Measurements from ENCODE around the gene DEAF1. TPM values are rescaled to one million over a fixed set of nuclear protein-coding genes. Genes with fewer than 3 reads are reported as not detected.
A peak's percentile ranks its signal among the peaks of the same experiment; 100 is the strongest.

DEAF1 gene
- total RNA-seq, 1 donor from 2014 or later, result 23.8 TPM

DNA sequence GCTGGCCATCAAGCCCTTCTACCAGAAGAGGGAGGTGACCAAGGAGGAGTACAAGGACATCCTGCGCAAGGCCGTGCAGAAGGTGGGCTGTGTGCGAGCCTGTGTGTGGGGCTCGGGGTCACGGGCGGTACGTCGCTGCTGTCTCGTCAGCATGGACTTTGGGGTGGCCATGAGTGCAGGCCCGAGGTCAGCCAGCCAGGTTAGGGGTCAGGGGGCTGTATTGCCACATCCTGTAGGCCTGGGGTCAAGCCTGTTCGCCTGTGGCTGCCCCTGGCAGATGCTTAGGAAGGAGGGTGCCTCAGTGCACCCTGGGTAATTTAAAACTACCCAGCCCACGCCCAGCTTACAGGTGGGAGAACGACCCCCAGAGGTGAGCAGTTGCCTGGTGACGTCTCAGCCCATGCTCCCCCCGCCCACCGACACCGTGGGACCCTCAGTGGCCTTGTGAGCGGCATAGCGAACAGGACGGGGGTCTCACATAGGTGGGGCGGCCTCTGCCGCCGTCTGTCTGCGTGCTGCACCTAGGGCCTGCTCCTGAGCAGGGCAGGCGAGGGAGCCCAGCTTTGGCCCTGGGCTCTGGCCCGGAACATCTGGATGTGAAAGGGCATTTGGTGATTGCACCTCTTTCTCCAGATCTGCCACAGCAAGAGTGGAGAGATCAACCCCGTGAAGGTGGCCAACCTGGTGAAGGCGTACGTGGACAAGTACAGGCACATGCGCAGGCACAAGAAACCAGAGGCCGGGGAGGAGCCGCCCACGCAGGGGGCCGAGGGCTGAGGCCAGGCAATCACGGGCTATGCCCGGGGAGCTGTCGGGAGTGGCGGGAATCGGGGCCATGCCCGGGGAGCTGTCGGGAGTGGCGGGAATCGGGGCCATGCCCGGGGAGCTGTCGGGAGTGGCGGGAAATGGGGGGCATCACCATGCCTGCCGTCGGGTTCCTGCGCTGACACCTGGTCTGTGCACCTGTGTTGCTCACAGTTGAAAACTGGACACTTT, 83.7 kb downstream of the DEAF1 start:
- no peak for ATAC-seq

DNA sequence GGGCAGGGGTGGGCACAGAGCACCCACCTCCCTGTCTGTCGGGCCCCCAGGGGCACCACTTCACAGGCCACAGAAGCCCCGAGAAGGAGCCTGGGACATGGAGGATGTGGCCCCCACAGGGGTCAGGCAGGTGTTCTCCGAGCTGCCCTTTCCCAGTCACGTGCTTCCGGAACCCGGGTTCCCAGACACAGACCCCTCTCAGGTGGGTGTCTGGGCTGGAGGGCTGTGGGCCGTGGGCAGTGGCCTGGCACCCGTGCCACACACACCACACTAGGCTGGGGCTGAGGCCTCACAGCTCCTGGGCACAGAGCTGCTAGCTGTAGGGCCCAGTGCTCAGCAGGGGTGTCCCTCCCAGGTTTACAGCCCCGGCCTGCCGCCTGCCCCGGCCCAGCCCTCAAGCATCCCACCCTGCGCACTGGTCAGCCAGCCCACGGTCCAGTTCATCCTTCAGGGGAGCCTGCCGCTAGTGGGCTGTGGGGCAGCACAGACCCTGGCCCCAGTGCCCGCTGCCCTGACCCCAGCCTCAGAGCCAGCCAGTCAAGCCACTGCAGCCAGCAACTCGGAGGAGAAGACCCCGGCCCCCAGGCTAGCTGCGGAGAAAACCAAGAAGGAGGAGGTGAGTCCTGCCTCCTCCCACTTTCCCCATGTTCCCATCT, 84.7 kb downstream of the DEAF1 start:
- ATAC-seq, result no peak

DNA sequence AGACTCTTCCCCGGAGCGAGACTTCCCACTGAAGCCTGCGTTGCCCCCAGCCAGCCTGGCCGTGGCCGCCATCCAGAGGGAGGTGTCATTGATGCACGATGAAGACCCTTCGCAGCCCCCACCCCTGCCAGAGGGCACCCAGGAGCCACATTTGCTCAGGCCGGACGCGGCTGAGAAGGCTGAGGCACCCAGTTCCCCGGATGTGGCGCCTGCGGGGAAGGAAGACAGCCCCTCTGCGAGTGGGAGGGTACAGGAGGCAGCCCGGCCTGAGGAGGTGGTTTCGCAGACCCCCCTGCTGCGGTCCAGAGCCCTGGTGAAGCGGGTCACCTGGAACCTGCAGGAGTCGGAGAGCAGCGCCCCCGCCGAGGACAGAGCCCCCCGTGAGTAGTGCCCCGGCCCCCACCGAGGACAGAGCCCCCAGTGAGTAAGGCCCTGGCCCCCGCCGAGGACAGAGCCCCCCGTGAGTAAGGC, 85.6 kb downstream of the DEAF1 start:
- ATAC-seq, result no peak

DNA sequence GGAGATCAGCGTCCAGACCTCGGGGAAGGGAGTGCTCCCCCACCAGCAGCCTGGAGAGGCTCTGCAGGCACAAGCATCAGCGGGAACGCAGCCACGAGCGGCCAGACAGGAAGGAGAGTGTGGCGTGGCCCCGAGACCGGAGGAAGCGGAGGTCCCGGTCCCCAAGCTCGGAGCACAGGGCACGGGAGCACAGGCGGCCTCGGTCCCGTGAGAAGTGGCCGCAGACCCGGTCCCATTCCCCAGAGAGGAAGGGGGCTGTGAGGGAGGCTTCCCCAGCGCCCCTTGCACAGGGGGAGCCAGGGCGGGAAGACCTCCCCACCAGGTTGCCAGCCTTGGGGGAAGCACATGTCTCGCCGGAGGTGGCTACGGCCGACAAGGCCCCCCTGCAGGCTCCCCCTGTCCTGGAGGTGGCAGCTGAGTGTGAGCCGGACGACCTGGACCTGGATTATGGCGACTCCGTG, 86.2 kb downstream of the DEAF1 start:
- ATAC-seq, result no peak

DNA sequence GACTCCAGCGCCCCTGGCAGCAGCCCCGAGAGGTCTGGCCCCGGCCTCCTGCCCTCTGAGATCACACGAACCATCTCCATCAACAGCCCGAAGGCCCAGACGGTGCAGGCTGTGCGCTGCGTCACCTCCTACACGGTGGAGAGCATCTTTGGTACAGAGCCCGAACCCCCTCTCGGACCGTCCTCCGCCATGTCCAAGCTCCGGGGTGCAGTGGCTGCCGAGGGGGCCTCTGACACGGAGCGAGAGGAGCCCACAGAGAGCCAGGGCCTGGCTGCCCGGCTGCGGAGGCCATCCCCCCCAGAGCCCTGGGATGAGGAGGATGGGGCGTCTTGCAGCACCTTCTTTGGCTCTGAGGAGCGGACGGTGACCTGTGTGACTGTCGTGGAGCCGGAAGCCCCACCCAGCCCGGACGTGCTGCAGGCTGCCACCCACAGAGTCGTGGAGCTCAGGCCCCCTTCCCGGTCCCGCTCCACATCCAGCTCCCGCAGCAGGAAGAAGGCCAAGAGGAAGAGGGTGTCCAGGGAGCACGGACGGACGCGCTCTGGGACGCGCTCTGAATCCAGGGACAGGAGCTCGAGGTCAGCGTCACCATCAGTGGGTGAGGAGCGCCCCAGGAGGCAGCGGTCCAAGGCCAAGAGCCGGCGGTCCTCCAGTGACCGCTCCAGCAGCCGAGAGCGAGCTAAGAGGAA, 86.9 kb downstream of the DEAF1 start:
- ATAC-seq, result no peak

DNA sequence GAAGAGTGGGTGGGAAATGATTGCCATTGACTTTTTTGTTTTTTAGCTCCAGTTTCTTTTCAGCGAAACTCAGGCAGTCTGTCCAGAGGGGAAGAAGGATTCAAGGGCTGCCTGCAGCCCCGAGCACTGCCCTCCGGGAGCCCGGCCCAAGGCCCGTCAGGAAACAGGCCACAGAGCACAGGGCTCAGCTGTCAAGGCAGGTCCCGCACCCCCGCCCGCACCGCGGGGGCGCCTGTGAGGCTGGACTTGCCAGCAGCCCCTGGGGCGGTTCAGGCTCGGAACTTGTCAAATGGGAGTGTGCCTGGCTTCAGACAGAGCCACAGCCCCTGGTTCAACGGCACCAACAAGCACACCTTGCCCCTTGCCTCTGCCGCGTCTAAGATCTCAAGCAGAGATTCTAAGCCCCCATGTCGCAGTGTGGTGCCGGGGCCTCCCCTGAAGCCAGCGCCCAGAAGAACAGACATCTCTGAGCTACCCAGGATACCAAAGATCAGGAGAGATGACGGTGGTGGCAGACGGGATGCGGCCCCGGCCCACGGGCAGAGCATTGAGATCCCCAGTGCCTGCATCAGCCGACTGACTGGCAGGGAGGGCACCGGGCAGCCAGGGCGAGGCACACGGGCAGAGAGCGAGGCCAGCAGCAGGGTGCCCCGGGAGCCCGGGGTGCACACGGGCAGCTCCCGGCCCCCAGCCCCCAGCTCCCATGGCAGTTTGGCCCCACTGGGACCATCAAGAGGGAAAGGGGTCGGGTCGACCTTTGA, 87.8 kb downstream of the DEAF1 start:
- no peak for ATAC-seq

DNA sequence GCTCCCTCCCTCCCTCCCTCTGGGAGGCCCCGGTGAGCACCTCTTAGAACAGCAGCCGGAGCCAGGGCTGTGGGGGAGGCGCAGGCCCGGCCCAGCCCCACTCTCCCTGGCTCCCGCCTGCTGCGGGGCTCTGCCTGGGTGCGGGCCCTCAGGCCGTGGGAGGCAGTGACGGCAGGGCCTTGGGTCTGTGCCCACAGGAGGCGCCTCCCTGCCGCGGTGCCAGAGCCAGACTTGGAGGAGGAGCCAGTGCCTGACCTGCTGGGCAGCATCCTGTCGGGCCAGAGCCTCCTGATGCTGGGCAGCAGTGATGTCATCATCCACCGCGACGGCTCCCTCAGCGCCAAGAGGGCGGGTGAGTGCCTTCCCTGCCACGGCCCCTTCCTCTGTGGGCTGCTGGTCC, 88.8 kb downstream of the DEAF1 start:
- peak; percentile 93 for ATAC-seq

DNA sequence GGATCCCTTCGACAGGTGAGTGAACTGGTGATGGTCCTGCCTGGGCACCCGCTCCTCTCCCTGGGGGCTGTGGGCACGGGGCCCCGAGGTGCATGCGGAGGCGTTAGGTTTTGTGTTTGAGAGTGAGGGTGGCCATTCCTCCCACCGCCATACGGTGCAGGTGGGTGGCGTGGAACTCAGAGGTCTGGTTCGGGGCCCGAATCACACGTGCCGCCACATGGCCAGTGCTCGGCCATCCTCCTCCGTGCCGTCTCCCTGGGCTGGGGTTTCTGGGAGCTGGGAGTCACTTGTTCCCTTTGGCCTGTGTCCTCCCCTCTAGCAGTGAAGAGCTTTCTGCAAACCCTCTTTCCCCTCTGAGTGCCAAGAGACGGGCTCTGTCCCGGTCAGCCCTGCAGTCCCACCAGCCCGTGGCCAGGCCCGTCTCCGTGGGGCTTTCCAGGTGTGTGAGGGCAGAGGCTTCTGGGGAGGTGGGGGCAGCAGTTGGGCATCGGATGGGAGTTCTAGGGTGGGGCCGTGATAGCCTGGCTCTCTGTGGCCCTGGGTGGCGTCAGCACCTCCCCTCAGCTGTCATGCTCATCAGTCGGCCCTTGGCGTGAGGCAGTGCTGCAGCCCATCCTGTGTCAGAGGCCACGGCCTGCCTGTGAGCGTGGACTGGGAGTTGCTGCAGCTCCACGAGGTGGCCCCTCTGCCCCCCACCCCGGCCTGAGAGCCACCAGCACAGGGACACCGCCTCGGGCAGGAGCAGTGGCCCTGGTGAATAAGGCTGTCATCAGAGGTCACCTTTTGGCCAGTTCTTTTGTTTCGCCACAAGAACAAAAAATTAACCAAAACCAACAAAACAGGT, 89.5 kb downstream of the DEAF1 start:
- ATAC-seq, result no peak

DNA sequence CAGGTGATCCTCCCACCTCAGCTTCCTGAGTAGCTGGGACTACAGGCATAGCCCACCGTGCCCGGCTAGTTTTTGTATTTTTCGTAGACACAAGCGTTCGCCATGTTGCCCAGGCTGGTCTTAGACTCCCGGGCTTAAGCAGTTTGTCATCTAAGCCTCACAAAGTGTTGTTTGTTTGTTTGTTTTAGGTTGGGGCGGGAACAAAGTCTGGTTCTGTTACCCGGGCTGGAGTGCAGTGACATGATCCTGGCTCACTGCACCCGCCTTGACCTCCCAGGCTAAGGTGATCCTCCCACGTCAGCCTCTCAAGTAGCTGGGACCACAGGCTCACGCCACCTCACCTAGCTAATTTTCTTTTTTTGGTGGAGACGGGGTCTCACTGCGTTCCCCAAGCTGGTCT, 91.9 kb downstream of the DEAF1 start:
- ATAC-seq, result no peak

DNA sequence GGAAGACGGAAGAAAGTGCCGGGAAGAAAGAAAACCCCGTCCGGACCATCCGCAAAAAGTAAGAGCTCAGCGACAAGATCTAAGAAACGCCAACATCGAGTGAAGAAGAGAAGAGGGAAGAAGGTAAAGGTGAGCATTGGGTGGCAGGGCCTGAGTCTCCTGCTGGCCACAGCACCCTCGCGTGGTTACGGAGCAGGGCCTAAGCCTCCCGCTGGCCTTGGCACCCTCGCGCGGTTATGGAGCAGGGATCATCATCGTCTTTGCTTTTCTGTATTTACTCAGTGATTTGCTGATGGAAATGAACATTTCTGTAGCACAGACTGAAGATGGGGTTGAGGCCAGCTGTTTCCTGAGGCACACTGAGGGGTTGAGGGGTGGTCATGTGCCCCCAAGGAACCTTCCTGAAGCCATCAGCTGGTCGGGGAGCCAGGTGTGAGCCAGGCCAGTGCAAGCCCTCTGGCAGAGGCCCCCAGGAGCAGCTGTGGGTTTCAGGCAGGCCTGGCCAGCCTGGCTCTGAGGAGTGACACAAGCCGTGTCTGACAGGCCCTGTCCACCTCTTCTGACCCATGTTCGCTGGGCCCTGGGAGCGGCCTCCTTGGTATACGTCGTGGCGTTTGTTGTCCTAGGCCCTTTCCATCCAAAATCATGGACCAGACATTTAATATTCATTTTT, 93.3 kb downstream of the DEAF1 start:
- no peak for ATAC-seq

DNA sequence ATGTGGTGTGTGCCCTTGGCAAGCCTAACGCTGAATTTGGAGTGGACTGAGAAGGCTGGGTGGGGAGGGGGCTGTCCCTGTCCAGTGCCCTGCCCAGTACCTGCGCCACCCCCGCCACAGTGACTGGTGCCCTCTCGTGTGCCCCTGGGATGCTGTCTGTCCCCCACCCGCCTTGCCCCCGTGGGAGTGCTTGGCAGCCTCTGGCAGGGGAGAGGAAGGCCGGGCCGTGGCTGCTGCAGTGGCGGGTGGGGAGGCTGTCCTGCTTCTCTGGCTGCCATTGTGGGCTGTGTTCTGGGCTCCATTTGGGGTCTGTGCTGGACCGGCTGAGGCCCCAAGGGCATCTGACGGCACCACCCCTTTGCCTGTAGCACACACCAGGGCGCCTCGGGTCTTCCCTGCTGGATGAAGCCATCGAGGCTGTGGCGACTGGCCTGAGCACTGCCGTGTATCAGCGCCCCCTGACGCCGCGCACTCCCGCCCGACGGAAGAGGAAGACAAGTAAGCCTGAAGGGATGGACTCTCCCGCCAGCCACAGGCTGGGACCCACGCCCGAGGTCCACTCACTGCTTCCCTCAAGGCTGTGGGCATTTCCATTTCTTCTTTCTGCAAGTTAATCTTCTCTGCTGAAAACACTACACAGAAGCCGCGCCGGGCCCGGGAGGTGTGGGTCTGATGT, 96.9 kb downstream of the DEAF1 start:
- ATAC-seq, result peak; percentile 12

DNA sequence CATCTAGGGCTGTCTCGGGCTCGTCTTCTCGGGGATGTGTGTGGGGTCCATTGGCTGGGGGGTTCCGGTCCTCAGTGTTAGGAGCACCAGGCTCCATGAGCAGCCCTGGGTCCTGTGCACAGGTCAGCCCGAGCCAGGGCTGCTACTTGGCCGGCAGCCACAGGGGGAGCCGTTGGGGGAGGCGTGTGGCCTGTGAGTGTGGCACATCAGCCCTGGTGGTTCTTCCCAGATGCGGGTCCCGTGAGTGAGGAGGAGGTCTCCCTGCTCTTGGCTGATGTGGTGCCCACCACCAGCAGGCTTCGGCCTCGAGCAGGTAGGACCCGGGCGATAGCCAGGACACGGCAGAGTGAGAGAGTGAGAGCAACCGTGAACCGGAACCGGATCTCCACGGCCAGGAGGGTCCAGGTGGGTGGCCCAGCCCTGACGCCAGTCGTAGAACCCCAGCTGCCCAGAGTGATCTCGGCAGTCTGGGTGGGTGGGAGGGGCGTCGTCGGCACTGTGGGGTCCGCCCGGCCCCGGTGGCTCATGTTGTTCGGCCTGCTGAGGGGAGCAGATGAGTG, 97.8 kb downstream of the DEAF1 start:
- no peak for ATAC-seq

DNA sequence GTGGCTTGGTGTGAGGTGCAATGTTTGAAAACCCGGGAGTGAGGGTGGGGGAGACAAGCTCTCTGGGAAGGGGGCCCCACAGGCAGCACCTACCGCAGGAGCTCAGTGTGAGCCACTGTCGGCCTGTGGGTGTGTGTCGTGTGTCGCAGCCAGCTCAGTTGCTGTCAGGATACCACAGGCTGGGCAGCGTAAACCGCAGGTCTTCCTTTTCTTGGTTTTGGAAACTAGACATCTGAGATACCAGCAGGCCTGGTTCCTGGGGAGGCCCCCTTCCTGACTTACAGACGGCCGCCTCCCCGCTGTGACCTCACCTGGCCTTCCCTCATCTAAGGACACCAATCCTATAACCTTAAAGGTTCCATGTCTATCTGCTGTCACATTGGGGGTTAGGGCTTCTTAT, 98.6 kb downstream of the DEAF1 start:
- no peak for ATAC-seq

DNA sequence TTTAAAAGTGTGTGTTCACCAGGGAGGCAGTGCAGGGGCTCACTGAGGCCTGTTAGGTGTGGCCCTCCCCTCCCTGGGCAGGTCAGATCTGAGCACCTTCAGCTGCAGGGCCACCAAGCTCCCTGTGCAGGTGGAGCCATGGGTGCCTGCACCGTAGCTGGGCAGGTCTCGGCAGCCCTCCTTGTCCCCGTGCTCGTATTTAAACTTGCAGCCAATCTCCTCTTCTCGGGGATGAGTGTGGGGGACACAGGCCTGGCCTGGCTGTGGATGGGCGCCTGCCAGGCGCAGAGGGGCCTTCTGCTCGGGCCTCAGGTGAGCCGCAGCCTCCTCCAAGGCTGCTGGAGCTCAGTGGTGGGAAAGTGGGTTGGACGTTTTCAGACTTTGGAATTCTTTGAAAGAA, 99.6 kb downstream of the DEAF1 start:
- ATAC-seq, result no peak

Other genes with a start within 250 kb of the DEAF1 start
- gene PTDSS2, start 244.9 kb downstream of the DEAF1 start, total RNA-seq, result 12.0 TPM
- 152 TPM for gene RNH1, start 188.0 kb downstream of the DEAF1 start, total RNA-seq
- gene HRAS, start 159.6 kb downstream of the DEAF1 start, total RNA-seq, result 118 TPM
- gene LRRC56, start 157.7 kb downstream of the DEAF1 start, total RNA-seq, result 1.3 TPM
- gene LMNTD2, start 134.5 kb downstream of the DEAF1 start, total RNA-seq, result 3.0 TPM
- gene RASSF7, start 134.3 kb downstream of the DEAF1 start, total RNA-seq, result 19.6 TPM
- 17.6 TPM for gene PHRF1, start 118.8 kb downstream of the DEAF1 start, total RNA-seq
- 19.5 TPM for gene IRF7, start 79.3 kb downstream of the DEAF1 start, total RNA-seq
- gene CDHR5, start 70.3 kb downstream of the DEAF1 start, total RNA-seq, result not detected
- gene SCT, start 68.0 kb downstream of the DEAF1 start, total RNA-seq, result not detected
- gene DRD4, start 58.0 kb downstream of the DEAF1 start, total RNA-seq, result 0.16 TPM
- 15.7 TPM for gene TMEM80, start 594 bp upstream of the DEAF1 start, total RNA-seq
- gene EPS8L2, start 11.0 kb upstream of the DEAF1 start, total RNA-seq, result 259 TPM
- 263 TPM for gene TALDO1, start 52.2 kb upstream of the DEAF1 start, total RNA-seq
- gene GATD1, start 82.3 kb upstream of the DEAF1 start, total RNA-seq, result 38.4 TPM
- gene CEND1, start 94.9 kb upstream of the DEAF1 start, total RNA-seq, result not detected
- 11.0 TPM for gene SLC25A22, start 103.1 kb upstream of the DEAF1 start, total RNA-seq
- 7.6 TPM for gene PIDD1, start 110.0 kb upstream of the DEAF1 start, total RNA-seq
- gene RPLP2, start 114.7 kb upstream of the DEAF1 start, total RNA-seq, result 2,043 TPM
- gene PNPLA2, start 123.7 kb upstream of the DEAF1 start, total RNA-seq, result 24.5 TPM
- 3.3 TPM for gene CRACR2B, start 132.7 kb upstream of the DEAF1 start, total RNA-seq
- 109 TPM for gene CD151, start 137.7 kb upstream of the DEAF1 start, total RNA-seq
- gene POLR2L, start 147.3 kb upstream of the DEAF1 start, total RNA-seq, result 177 TPM
- 8.4 TPM for gene TSPAN4, start 147.6 kb upstream of the DEAF1 start, total RNA-seq
- 56.6 TPM for gene CHID1, start 215.6 kb upstream of the DEAF1 start, total RNA-seq
- 34.9 TPM for gene AP2A2, start 230.6 kb upstream of the DEAF1 start, total RNA-seq